ENCODE measurements around the gene ZKSCAN7. TPM values are rescaled to one million over a fixed set of nuclear protein-coding genes. Genes with fewer than 3 reads are reported as not detected.

Gene ZKSCAN7
- total RNA-seq = 8.5 and 13.2 TPM in 2 replicates
- polyA plus RNA-seq = 2.2 and 3.0 TPM in 2 replicates
- 1.6 and 2.0 TPM in 2 replicates for polyA plus RNA-seq (2012)
- polyA minus RNA-seq (ENCODE audit: low replicate concordance) = 1.7 and 3.1 TPM in 2 replicates

- Histone ChIP-seq H3K4me1 (ENCODE audit: control insufficient read depth, extremely low read depth, insufficient read depth, low read length) (peaks cover 2% of the 10 kb centered on the region), H3K9ac (ENCODE audit: insufficient read depth, low read length) (peak within 1 kb of the TSS; percentile 59), H3K36me3 (ENCODE audit: control insufficient read depth, insufficient read depth, low read length) (no peaks in the 10 kb centered on the region), H3K79me2 (ENCODE audit: control insufficient read depth, insufficient read depth, low read length) (no peaks in the 10 kb centered on the region), H3K27me3 (ENCODE audit: control insufficient read depth, insufficient read depth, low read length) (no peaks in the 10 kb centered on the region), H3K4me3 (replicated peaks in 1 of 4; ENCODE audit: control extremely low read depth in 1 of 4, insufficient read depth in 1 of 4, low read depth in 3 of 4, low read length in 4 of 4) (peak within 1 kb of the TSS; percentile 79 to 90 (median 80)), H2AFZ (ENCODE audit: low read length) (peak within 1 kb of the TSS; percentile 91), H3K27ac (ENCODE audit: insufficient read depth, low read length) (peak within 1 kb of the TSS; percentile 60), H3K9me3 (ENCODE audit: control insufficient read depth, insufficient read depth, low read depth, low read length) (no peaks in the 10 kb centered on the region), H4K20me1 (ENCODE audit: control insufficient read depth, extremely low read depth, insufficient read depth, low read length) (no peaks in the 10 kb centered on the region), H3K4me2 (ENCODE audit: extremely low read depth, insufficient read depth, low read length) (peak within 1 kb of the TSS; percentile 90)
- DNase-seq (ENCODE audit: low read depth in 2 of 2) = peak; percentile 63 to 67
- TF ChIP-seq EZH2 (IDR thresholded peaks at IDR 0.05; ENCODE audit: low read length, missing control alignments) = no peak
- TF ChIP-seq CTCF (conservative IDR thresholded peaks at IDR 0.05 in 1 of 2, IDR thresholded peaks at IDR 0.05 in 1 of 2; ENCODE audit: low read depth in 1 of 2, low read length in 2 of 2) = peak in 1 of 2 donors; percentile 11
Measured at GRCh38 chr3:44554626-44555592, at the start of gene ZKSCAN7. TSS of gene ZKSCAN7 (plus strand) at chr3:44555193. CDS start at chr3:44557048, 1,855 bp downstream.

DNA sequence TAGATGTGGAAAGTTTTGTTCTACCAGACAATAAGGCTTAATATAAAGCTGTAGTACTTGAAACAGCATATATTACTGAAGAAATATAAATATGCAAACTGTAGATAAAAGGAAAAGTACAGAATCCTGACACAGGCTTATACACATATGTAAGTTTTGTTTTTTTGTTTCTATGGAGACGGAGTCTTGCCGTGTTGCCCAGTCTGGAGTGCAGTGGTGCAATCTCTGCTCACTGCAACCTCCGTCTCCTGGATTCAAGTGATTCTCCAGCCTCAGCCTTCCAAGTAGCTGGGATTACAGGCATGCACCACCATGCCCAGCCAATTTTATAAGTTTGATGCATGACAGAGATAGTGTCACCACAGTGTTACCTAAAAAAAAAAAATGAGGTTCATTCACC, 48.4 kb upstream of the ZKSCAN7 start:
- H3K27ac ChIP-seq (ENCODE audit: insufficient read depth, low read length) = no peak overlapping the region
- H4K20me1 ChIP-seq (ENCODE audit: control insufficient read depth, extremely low read depth, insufficient read depth, low read length) = no peaks in the 10 kb centered on the region
- no peak overlapping the region for H3K4me3 ChIP-seq (replicated peaks in 1 of 4; ENCODE audit: control extremely low read depth in 1 of 4, insufficient read depth in 1 of 4, low read depth in 3 of 4, low read length in 4 of 4)
- H3K4me2 ChIP-seq (ENCODE audit: extremely low read depth, insufficient read depth, low read length) = no peak overlapping the region
- no peak overlapping the region for H2AFZ ChIP-seq (ENCODE audit: low read length)
- no peak for DNase-seq (ENCODE audit: low read depth in 2 of 2)
- no peaks in the 10 kb centered on the region for H3K27me3 ChIP-seq (ENCODE audit: control insufficient read depth, insufficient read depth, low read length)
- no peaks in the 10 kb centered on the region for H3K36me3 ChIP-seq (ENCODE audit: control insufficient read depth, insufficient read depth, low read length)
- TF ChIP-seq CTCF (conservative IDR thresholded peaks at IDR 0.05 in 1 of 2, IDR thresholded peaks at IDR 0.05 in 1 of 2; ENCODE audit: low read depth in 1 of 2, low read length in 2 of 2) = no peak
- no peak for TF ChIP-seq EZH2 (IDR thresholded peaks at IDR 0.05; ENCODE audit: low read length, missing control alignments)
- H3K79me2 ChIP-seq (ENCODE audit: control insufficient read depth, insufficient read depth, low read length) = peaks cover 15% of the 10 kb centered on the region
- H3K9me3 ChIP-seq (ENCODE audit: control insufficient read depth, insufficient read depth, low read depth, low read length) = no peaks in the 10 kb centered on the region
- H3K9ac ChIP-seq (ENCODE audit: insufficient read depth, low read length) = no peak overlapping the region
- no peaks in the 10 kb centered on the region for H3K4me1 ChIP-seq (ENCODE audit: control insufficient read depth, extremely low read depth, insufficient read depth, low read length)

DNA sequence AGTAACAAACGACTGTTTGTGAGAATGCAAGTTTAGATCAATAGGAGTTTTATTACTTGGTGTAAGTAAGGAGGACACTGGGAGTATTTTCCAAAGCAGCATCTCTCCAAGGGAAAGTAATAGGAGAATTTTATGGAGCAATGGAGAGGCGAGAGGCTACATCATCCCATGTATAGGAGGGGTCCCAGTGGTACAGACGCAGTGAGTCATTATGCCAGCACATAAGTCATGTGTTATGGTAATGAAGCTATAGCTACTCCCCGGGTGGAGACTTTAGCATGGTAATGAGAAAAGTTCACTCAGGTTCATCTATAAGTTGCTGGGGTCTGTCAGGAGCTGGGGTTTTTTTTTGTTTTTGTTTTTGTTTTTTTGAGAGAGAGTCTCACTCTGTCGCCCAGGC, 48.0 kb upstream of the ZKSCAN7 start:
- Histone ChIP-seq H3K27me3 (ENCODE audit: control insufficient read depth, insufficient read depth, low read length) (no peaks in the 10 kb centered on the region), H3K9me3 (ENCODE audit: control insufficient read depth, insufficient read depth, low read depth, low read length) (no peaks in the 10 kb centered on the region), H3K79me2 (ENCODE audit: control insufficient read depth, insufficient read depth, low read length) (peaks cover 15% of the 10 kb centered on the region), H3K36me3 (ENCODE audit: control insufficient read depth, insufficient read depth, low read length) (no peaks in the 10 kb centered on the region), H3K4me3 (replicated peaks in 1 of 4; ENCODE audit: control extremely low read depth in 1 of 4, insufficient read depth in 1 of 4, low read depth in 3 of 4, low read length in 4 of 4) (no peak overlapping the region), H3K4me1 (ENCODE audit: control insufficient read depth, extremely low read depth, insufficient read depth, low read length) (no peaks in the 10 kb centered on the region), H3K9ac (ENCODE audit: insufficient read depth, low read length) (no peak overlapping the region), H3K27ac (ENCODE audit: insufficient read depth, low read length) (no peak overlapping the region), H2AFZ (ENCODE audit: low read length) (no peak overlapping the region), H4K20me1 (ENCODE audit: control insufficient read depth, extremely low read depth, insufficient read depth, low read length) (no peaks in the 10 kb centered on the region), H3K4me2 (ENCODE audit: extremely low read depth, insufficient read depth, low read length) (no peak overlapping the region)
- no peak for DNase-seq (ENCODE audit: low read depth in 2 of 2)
- TF ChIP-seq EZH2 (IDR thresholded peaks at IDR 0.05; ENCODE audit: low read length, missing control alignments) (no peak), CTCF (conservative IDR thresholded peaks at IDR 0.05 in 1 of 2, IDR thresholded peaks at IDR 0.05 in 1 of 2; ENCODE audit: low read depth in 1 of 2, low read length in 2 of 2) (no peak)

Measured in fibroblast of lung (primary cell).